WTC11 (cell line): ENCODE data around the gene LEMD3. TPM values are rescaled to one million over a fixed set of nuclear protein-coding genes. Genes with fewer than 3 reads are reported as not detected.

Source experiments
- ATAC-seq: fragments of 200-7000 bp; cut with Tn5 transposase; 2 replicates; pipeline ENCODE4 v1.10.0; 2021; ENCODE audit warnings: mild to moderate bottlenecking, moderate library complexity
- CTCF ChIA-PET: fragments of 300-600 bp; sonication (Branson Sonifier 250); formaldehyde crosslinking; loops from one replicate; lab custom pipeline; 2021; ENCODE audit warnings: antibody characterized with exemption; lab: Charles Lee
- POLR2A ChIA-PET: fragments of 350-600 bp; sonication (Branson Sonifier 250); formaldehyde crosslinking; loops from one replicate; lab custom pipeline; 2021; ENCODE audit warnings: antibody characterized with exemption; lab: Charles Lee
- DNase-seq: peaks from one replicate; pipeline ENCODE4 v3.0.0; 2021; ENCODE audit warnings: low spot score
- H3K27ac Mint-ChIP-seq: 2 replicates; pipeline ENCODE4 v1.8.0; 2021; ENCODE audit warnings: mixed read lengths
- H3K27me3 Mint-ChIP-seq: 2 replicates; pipeline ENCODE4 v1.8.0; 2021; ENCODE audit warnings: low read depth, mild to moderate bottlenecking, moderate library complexity, mixed read lengths
- H3K36me3 Mint-ChIP-seq: 2 replicates; pipeline ENCODE4 v1.8.0; 2021; ENCODE audit warnings: mixed read lengths
- H3K4me1 Mint-ChIP-seq: 2 replicates; pipeline ENCODE4 v1.8.0; 2022; ENCODE audit warnings: mixed read lengths
- H3K4me3 Mint-ChIP-seq: 2 replicates; pipeline ENCODE4 v1.8.0; 2021; ENCODE audit warnings: mild to moderate bottlenecking, moderate library complexity, mixed read lengths
- H3K9me3 Mint-ChIP-seq: 2 replicates; pipeline ENCODE4 v1.8.0; 2021; ENCODE audit warnings: mixed read lengths
- AFF4 ChIP-seq: sonication (generic); formaldehyde crosslinking; IDR thresholded peaks from 2 replicates; pipeline ENCODE4 v1.8.1; 2023; ENCODE audit warnings: mild to moderate bottlenecking, missing genetic modification reagents, borderline replicate concordance
- CBFB ChIP-seq: sonication (generic); formaldehyde crosslinking; IDR thresholded peaks from 2 replicates; pipeline ENCODE4 v1.8.1; 2022; ENCODE audit warnings: mild to moderate bottlenecking, low read depth, missing genetic modification reagents
- FOXK1 ChIP-seq: sonication (generic); formaldehyde crosslinking; IDR thresholded peaks from 2 replicates; pipeline ENCODE4 v1.8.0; 2022; ENCODE audit warnings: mild to moderate bottlenecking, moderate library complexity, missing genetic modification reagents
- GTF2I ChIP-seq: fragments of 250-450 bp; sonication (Bioruptor Pico); conservative IDR thresholded peaks from 2 replicates; pipeline ENCODE4 v1.4.0; 2021; ENCODE audit warnings: mild to moderate bottlenecking
- IRF2 ChIP-seq: sonication (generic); formaldehyde crosslinking; IDR thresholded peaks from 2 replicates; pipeline ENCODE4 v1.8.0; 2022; ENCODE audit warnings: low read depth, missing genetic modification reagents, borderline replicate concordance
- JUN ChIP-seq: sonication (generic); formaldehyde crosslinking; IDR thresholded peaks from 2 replicates; pipeline ENCODE4 v1.8.0; 2023; ENCODE audit warnings: mild to moderate bottlenecking, missing genetic modification reagents
- MAX ChIP-seq: sonication (generic); formaldehyde crosslinking; IDR thresholded peaks from 2 replicates; pipeline ENCODE4 v1.8.0; 2022; ENCODE audit warnings: mild to moderate bottlenecking, missing genetic modification reagents
- NR2C2 ChIP-seq: sonication (generic); formaldehyde crosslinking; IDR thresholded peaks from 2 replicates; pipeline ENCODE4 v1.8.0; 2022; ENCODE audit warnings: mild to moderate bottlenecking, missing genetic modification reagents
- NR3C1 ChIP-seq: sonication (generic); formaldehyde crosslinking; conservative IDR thresholded peaks from 2 replicates; pipeline ENCODE4 v1.8.1; 2023; ENCODE audit warnings: low read depth, mild to moderate bottlenecking, missing genetic modification reagents
- SMAD4 ChIP-seq: sonication (generic); formaldehyde crosslinking; IDR thresholded peaks from 2 replicates; pipeline ENCODE4 v1.8.0; 2022; ENCODE audit warnings: mild to moderate bottlenecking, missing genetic modification reagents
- SOX15 ChIP-seq: fragments of 250-450 bp; sonication (Bioruptor Pico); IDR thresholded peaks from 2 replicates; pipeline ENCODE4 v1.9.0; 2021; ENCODE audit warnings: mild to moderate bottlenecking
- USF1 ChIP-seq: sonication (generic); formaldehyde crosslinking; IDR thresholded peaks from 2 replicates; pipeline ENCODE4 v1.8.0; 2022; ENCODE audit warnings: mild to moderate bottlenecking, missing genetic modification reagents
- ZBTB43 ChIP-seq: sonication (generic); formaldehyde crosslinking; IDR thresholded peaks from 2 replicates; pipeline ENCODE4 v1.8.1; 2023; ENCODE audit warnings: mild to moderate bottlenecking, missing genetic modification reagents
- ZNF219 ChIP-seq: sonication (generic); formaldehyde crosslinking; IDR thresholded peaks from 2 replicates; pipeline ENCODE4 v1.8.0; 2023; ENCODE audit warnings: missing genetic modification reagents, mild to moderate bottlenecking, borderline replicate concordance
- total RNA-seq: library from RNA; stranded (reverse); gene quantifications from 3 replicates; pipeline ENCODE4 v1.2.3, GENCODE V29; 2021
- TF ChIP-seq, protein P1 (sequence below): sonication (generic); formaldehyde crosslinking; IDR thresholded peaks from 2 replicates; pipeline ENCODE4 v1.8.0; 2023; ENCODE audit warnings: mild to moderate bottlenecking, missing genetic modification reagents
- TF ChIP-seq, protein P2 (sequence below): sonication (generic); formaldehyde crosslinking; IDR thresholded peaks from 2 replicates; pipeline ENCODE4 v1.8.0; 2022; ENCODE audit warnings: missing genetic modification reagents

Gene LEMD3
- total RNA-seq, 1 experiment from 2014 or later, result 31.3 TPM

DNA sequence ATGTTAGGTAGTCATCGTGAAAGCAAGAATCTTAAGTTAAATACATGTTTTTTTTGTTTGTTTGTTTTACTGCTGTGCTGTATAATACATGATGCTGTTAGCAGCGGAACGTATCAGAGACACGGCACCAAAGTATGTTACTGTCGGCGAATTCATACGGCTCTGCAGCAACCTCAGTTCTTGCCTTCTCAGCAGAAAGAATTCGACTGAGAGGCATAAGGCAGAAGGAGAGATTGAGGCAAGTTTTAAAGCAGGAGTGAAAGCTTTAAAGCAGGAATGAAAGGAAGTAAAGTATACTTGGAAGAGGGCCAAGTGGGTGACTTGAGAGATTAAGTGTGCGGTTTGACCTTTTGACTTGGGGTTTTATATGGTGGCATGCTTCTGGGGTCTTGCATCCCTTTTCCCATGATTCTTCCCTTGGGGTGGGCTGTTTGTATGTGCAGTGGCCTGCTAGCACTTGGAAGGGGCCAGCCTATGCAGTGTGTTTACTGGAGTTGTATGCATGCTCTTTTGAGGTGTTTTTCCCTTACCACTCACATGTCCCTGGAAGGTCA is 23.7 kb downstream of the LEMD3 start:
- ChIA-PET CTCF (no interaction called here), POLR2A (no interaction called here)
- TF ChIP-seq MAX, result no peak
- no peak for TF ChIP-seq SOX15 (CRISPR knock-in tag)
- TF ChIP-seq IRF2, result no peak
- TF ChIP-seq JUN (CRISPR knock-in tag), result no peak
- TF ChIP-seq AFF4, result no peak
- DNase-seq (no peak), ATAC-seq (no peak)
- Mint-ChIP-seq H3K36me3 (peaks cover 16% of the 10 kb centered on the region), H3K4me3 (no peak overlapping the region), H3K27ac (peak overlapping the region; percentile 78), H3K27me3 (no peaks in the 10 kb centered on the region), H3K4me1 (peaks cover 58% of the 10 kb centered on the region), H3K9me3 (peaks cover 9% of the 10 kb centered on the region)

GRCh38 chr12:65194949-65195348 is 25.6 kb downstream of the LEMD3 start:
- Mint-ChIP-seq H3K27ac (no peak overlapping the region), H3K4me3 (peak overlapping the region; percentile 8), H3K4me1 (peaks cover 49% of the 10 kb centered on the region), H3K36me3 (peaks cover 16% of the 10 kb centered on the region), H3K9me3 (peaks cover 9% of the 10 kb centered on the region), H3K27me3 (no peaks in the 10 kb centered on the region)
- TF ChIP-seq ZBTB43 (CRISPR knock-in tag), result no peak
- ChIA-PET CTCF (interaction anchor here (1.8 kb wide), 1 partner anchor 74 kb away, joined by 7 read pairs; the partner anchor contains the start of gene WIF1), POLR2A (interaction anchor here (1.3 kb wide), 1 partner anchor 26 kb away, joined by 3 read pairs; the partner anchor contains the start of gene LEMD3)
- ATAC-seq (no peak), DNase-seq (no peak)

DNA sequence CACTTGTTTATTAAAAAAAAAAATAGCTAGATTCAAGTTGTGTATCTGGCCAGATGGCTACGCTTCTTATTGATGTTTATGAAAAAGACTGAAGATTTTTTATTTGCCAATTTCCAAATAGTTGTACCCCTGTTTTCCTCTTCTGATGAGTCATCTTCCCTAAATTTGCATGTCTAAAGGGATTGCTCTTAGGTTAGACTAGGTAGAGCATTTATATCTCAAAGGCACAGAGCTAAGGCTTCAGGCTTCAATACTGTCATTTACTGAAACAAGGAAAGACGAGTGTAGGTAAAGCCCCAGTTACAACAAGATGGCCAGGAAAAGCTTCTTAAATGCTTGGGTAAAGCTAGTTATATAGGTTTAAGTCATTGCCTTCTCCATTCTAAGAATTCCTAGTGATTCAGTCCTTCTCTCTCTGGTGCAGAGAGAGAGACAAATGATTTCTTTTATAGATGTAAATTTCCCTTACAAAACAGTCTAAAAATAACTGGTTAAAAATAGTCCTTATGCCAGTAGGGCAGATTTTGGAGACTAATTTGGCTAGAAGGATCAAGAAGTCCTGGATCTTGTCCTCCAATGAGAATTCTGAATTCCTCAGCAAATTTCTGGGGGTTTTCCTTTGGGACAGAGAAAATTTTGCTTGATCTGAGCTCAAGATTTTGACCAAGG is 26.1 kb downstream of the LEMD3 start:
- ATAC-seq (peak; percentile 63; the same call in 1 of the 2 replicates), DNase-seq (no peak)
- Mint-ChIP-seq H3K27me3 (no peaks in the 10 kb centered on the region), H3K9me3 (peaks cover 9% of the 10 kb centered on the region), H3K4me3 (peak overlapping the region; percentile 16), H3K4me1 (peaks cover 47% of the 10 kb centered on the region), H3K36me3 (peaks cover 16% of the 10 kb centered on the region), H3K27ac (peak overlapping the region; percentile 80)
- ChIA-PET POLR2A (interaction anchor here (1.3 kb wide), 1 partner anchor 26 kb away, joined by 3 read pairs; the partner anchor contains the start of gene LEMD3), CTCF (interaction anchor here (0.7 to 1.8 kb wide), 3 partner anchors 26 to 192 kb away, joined by 3 to 7 read pairs (median 3); partner anchors contain the start of genes LEMD3 and WIF1)
- no peak for TF ChIP-seq GTF2I
- no peak for TF ChIP-seq SMAD4 (CRISPR knock-in tag)
- no peak for TF ChIP-seq USF1 (CRISPR knock-in tag)
- TF ChIP-seq, protein P1, sequence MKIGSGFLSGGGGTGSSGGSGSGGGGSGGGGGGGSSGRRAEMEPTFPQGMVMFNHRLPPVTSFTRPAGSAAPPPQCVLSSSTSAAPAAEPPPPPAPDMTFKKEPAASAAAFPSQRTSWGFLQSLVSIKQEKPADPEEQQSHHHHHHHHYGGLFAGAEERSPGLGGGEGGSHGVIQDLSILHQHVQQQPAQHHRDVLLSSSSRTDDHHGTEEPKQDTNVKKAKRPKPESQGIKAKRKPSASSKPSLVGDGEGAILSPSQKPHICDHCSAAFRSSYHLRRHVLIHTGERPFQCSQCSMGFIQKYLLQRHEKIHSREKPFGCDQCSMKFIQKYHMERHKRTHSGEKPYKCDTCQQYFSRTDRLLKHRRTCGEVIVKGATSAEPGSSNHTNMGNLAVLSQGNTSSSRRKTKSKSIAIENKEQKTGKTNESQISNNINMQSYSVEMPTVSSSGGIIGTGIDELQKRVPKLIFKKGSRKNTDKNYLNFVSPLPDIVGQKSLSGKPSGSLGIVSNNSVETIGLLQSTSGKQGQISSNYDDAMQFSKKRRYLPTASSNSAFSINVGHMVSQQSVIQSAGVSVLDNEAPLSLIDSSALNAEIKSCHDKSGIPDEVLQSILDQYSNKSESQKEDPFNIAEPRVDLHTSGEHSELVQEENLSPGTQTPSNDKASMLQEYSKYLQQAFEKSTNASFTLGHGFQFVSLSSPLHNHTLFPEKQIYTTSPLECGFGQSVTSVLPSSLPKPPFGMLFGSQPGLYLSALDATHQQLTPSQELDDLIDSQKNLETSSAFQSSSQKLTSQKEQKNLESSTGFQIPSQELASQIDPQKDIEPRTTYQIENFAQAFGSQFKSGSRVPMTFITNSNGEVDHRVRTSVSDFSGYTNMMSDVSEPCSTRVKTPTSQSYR (CRISPR knock-in tag), result no peak
- TF ChIP-seq, protein P2, sequence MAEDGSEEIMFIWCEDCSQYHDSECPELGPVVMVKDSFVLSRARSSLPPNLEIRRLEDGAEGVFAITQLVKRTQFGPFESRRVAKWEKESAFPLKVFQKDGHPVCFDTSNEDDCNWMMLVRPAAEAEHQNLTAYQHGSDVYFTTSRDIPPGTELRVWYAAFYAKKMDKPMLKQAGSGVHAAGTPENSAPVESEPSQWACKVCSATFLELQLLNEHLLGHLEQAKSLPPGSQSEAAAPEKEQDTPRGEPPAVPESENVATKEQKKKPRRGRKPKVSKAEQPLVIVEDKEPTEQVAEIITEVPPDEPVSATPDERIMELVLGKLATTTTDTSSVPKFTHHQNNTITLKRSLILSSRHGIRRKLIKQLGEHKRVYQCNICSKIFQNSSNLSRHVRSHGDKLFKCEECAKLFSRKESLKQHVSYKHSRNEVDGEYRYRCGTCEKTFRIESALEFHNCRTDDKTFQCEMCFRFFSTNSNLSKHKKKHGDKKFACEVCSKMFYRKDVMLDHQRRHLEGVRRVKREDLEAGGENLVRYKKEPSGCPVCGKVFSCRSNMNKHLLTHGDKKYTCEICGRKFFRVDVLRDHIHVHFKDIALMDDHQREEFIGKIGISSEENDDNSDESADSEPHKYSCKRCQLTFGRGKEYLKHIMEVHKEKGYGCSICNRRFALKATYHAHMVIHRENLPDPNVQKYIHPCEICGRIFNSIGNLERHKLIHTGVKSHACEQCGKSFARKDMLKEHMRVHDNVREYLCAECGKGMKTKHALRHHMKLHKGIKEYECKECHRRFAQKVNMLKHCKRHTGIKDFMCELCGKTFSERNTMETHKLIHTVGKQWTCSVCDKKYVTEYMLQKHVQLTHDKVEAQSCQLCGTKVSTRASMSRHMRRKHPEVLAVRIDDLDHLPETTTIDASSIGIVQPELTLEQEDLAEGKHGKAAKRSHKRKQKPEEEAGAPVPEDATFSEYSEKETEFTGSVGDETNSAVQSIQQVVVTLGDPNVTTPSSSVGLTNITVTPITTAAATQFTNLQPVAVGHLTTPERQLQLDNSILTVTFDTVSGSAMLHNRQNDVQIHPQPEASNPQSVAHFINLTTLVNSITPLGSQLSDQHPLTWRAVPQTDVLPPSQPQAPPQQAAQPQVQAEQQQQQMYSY, result no peak
- no peak for TF ChIP-seq NR3C1 (CRISPR knock-in tag)
- TF ChIP-seq NR2C2 (CRISPR knock-in tag), result no peak
- no peak for TF ChIP-seq CBFB (CRISPR knock-in tag)
- TF ChIP-seq ZBTB43 (CRISPR knock-in tag), result no peak
- TF ChIP-seq ZNF219 (CRISPR knock-in tag), result no peak
- no peak for TF ChIP-seq FOXK1 (CRISPR knock-in tag)
